Endothelial cell (in vitro differentiated cells): ENCODE data around the gene CARF. TPM values are rescaled to one million over a fixed set of nuclear protein-coding genes. Genes with fewer than 3 reads are reported as not detected.

ENCODE experiments used
- DNase-seq: peaks from one replicate; pipeline ENCODE4 v3.0.0; 2021; ENCODE audit warnings: low spot score
- H3K27ac Mint-ChIP-seq: one replicate; pipeline ENCODE4 v1.8.0; 2021; ENCODE audit warnings: mixed read lengths, inconsistent platforms; ENCODE audit not compliant: unreplicated experiment
- H3K27me3 Mint-ChIP-seq: one replicate; pipeline ENCODE4 v1.8.0; 2021; ENCODE audit warnings: mild to moderate bottlenecking, moderate library complexity, mixed read lengths, inconsistent platforms; ENCODE audit not compliant: unreplicated experiment
- H3K36me3 Mint-ChIP-seq: one replicate; pipeline ENCODE4 v1.8.0; 2021; ENCODE audit warnings: mild to moderate bottlenecking, low read depth, mixed read lengths, inconsistent platforms; ENCODE audit not compliant: unreplicated experiment
- H3K4me1 Mint-ChIP-seq: one replicate; pipeline ENCODE4 v1.8.0; 2021; ENCODE audit warnings: mild to moderate bottlenecking, mixed read lengths, inconsistent platforms; ENCODE audit not compliant: unreplicated experiment
- H3K4me3 Mint-ChIP-seq: one replicate; pipeline ENCODE4 v1.8.0; 2021; ENCODE audit warnings: mild to moderate bottlenecking, mixed read lengths, inconsistent platforms; ENCODE audit not compliant: unreplicated experiment
- H3K9me3 Mint-ChIP-seq: one replicate; pipeline ENCODE4 v1.8.0; 2021; ENCODE audit warnings: mixed read lengths, inconsistent platforms; ENCODE audit not compliant: unreplicated experiment
- CTCF ChIP-seq: fragments of 200-600 bp; sonication (generic); IDR thresholded peaks from one replicate; pipeline ENCODE4 v1.5.0; 2021; ENCODE audit warnings: antibody characterized with exemption; ENCODE audit not compliant: unreplicated experiment
- total RNA-seq: library from RNA; stranded (reverse); fragmentation: NEBNext Ultra II Directional; extraction: Animal tissue kit (Norgen Biotek cat#: 25700); gene quantifications from one replicate; pipeline ENCODE4 v1.2.1, GENCODE V29; 2021; ENCODE audit not compliant: unreplicated experiment

Gene CARF
- total RNA-seq, 1 donor from 2014 or later, result 8.8 TPM

GRCh38 chr2:202932425-202933138, 20.5 kb downstream of the CARF start:
- H3K9me3 Mint-ChIP-seq, result no peaks in the 10 kb centered on the region
- peaks cover 2% of the 10 kb centered on the region for H3K27me3 Mint-ChIP-seq
- DNase-seq, result no peak
- no peak overlapping the region for H3K27ac Mint-ChIP-seq
- TF ChIP-seq CTCF, result no peak
- H3K4me3 Mint-ChIP-seq, result no peak overlapping the region
- peaks cover 13% of the 10 kb centered on the region for H3K36me3 Mint-ChIP-seq
- peaks cover 5% of the 10 kb centered on the region for H3K4me1 Mint-ChIP-seq

- H3K27ac Mint-ChIP-seq, result no peak overlapping the region
- H3K27me3 Mint-ChIP-seq, result peaks cover 2% of the 10 kb centered on the region
- TF ChIP-seq CTCF, result no peak
- H3K4me1 Mint-ChIP-seq, result peaks cover 5% of the 10 kb centered on the region
- H3K4me3 Mint-ChIP-seq, result no peak overlapping the region
- no peak for DNase-seq
- H3K9me3 Mint-ChIP-seq, result no peaks in the 10 kb centered on the region
- H3K36me3 Mint-ChIP-seq, result peaks cover 13% of the 10 kb centered on the region
These were observed 21.1 kb downstream of the CARF start for GRCh38 chr2:202933139-202933510.

- TF ChIP-seq CTCF, result no peak
- Mint-ChIP-seq H3K9me3 (no peaks in the 10 kb centered on the region), H3K4me3 (no peak overlapping the region), H3K27me3 (peaks cover 2% of the 10 kb centered on the region), H3K27ac (no peak overlapping the region), H3K36me3 (peaks cover 13% of the 10 kb centered on the region), H3K4me1 (peaks cover 5% of the 10 kb centered on the region)
- no peak for DNase-seq
These were observed 21.9 kb downstream of the CARF start for GRCh38 chr2:202933958-202934357.

GRCh38 chr2:202934456-202934855, 22.4 kb downstream of the CARF start:
- peaks cover 2% of the 10 kb centered on the region for H3K27me3 Mint-ChIP-seq
- H3K4me3 Mint-ChIP-seq, result no peak overlapping the region
- H3K36me3 Mint-ChIP-seq, result peaks cover 13% of the 10 kb centered on the region
- no peaks in the 10 kb centered on the region for H3K9me3 Mint-ChIP-seq
- H3K4me1 Mint-ChIP-seq, result peaks cover 5% of the 10 kb centered on the region
- H3K27ac Mint-ChIP-seq, result no peak overlapping the region
- DNase-seq, result no peak
- no peak for TF ChIP-seq CTCF

- peaks cover 2% of the 10 kb centered on the region for H3K27me3 Mint-ChIP-seq
- no peak overlapping the region for H3K4me3 Mint-ChIP-seq
- no peaks in the 10 kb centered on the region for H3K4me1 Mint-ChIP-seq
- no peak overlapping the region for H3K27ac Mint-ChIP-seq
- no peak for TF ChIP-seq CTCF
- no peak for DNase-seq
- no peaks in the 10 kb centered on the region for H3K9me3 Mint-ChIP-seq
- H3K36me3 Mint-ChIP-seq, result no peaks in the 10 kb centered on the region
These were observed 26.9 kb downstream of the CARF start for GRCh38 chr2:202938960-202939359.
